ENCODE results near the gene GJB3. TPM values are rescaled to one million over a fixed set of nuclear protein-coding genes. Genes with fewer than 3 reads are reported as not detected.

The GJB3 gene
- total RNA-seq, 3 donors from 2014 or later (not counting 1 experiment from before 2014, with no cell fraction given), result not detected

DNA sequence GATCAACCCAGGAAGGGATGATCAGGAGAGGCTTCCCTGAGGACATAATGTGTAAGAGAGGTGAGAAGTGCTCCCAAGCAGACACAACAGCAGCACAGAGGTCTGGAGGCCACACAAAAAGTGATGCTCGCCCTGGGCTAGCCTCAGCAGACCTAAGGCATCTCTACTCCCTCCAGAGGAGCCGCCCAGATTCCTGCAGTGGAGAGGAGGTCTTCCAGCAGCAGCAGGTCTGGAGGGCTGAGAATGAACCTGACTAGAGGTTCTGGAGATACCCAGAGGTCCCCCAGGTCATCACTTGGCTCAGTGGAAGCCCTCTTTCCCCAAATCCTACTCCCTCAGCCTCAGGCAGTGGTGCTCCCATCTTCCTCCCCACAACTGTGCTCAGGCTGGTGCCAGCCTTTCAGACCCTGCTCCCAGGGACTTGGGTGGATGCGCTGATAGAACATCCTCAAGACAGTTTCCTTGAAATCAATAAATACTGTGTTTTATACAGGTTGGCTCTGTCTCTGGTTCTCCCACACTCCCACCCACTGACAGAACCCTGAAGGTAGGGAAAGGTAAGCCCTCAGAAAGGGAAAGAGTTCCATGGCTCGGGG, 5.0 kb downstream of the GJB3 start:
- Mint-ChIP-seq H3K27me3 (ENCODE audit: low read depth in 2 of 2) (peaks cover 23 to 31% of the 10 kb centered on the region in 2 donors), H3K36me3 (no peaks in the 10 kb centered on the region), H3K9me3 (no peaks in the 10 kb centered on the region), H3K27ac (no peak overlapping the region), H3K4me3 (no peak overlapping the region), H3K4me1 (peaks cover 0 to 7% of the 10 kb centered on the region in 2 donors)
- H3K27me3 ChIP-seq (ENCODE audit: control insufficient read depth, insufficient read depth, low read length), result peaks cover 11% of the 10 kb centered on the region
- H3K4me3 ChIP-seq (ENCODE audit: low read length), result no peak overlapping the region
- TF ChIP-seq, protein P1, sequence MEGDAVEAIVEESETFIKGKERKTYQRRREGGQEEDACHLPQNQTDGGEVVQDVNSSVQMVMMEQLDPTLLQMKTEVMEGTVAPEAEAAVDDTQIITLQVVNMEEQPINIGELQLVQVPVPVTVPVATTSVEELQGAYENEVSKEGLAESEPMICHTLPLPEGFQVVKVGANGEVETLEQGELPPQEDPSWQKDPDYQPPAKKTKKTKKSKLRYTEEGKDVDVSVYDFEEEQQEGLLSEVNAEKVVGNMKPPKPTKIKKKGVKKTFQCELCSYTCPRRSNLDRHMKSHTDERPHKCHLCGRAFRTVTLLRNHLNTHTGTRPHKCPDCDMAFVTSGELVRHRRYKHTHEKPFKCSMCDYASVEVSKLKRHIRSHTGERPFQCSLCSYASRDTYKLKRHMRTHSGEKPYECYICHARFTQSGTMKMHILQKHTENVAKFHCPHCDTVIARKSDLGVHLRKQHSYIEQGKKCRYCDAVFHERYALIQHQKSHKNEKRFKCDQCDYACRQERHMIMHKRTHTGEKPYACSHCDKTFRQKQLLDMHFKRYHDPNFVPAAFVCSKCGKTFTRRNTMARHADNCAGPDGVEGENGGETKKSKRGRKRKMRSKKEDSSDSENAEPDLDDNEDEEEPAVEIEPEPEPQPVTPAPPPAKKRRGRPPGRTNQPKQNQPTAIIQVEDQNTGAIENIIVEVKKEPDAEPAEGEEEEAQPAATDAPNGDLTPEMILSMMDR (IDR thresholded peaks at IDR 0.05), result no peak
- H3K36me3 ChIP-seq (ENCODE audit: control insufficient read depth, insufficient read depth, low read length), result no peaks in the 10 kb centered on the region
- WGBS (ENCODE audit: insufficient coverage), result 75% methylated on average over 4 of the region's 4 CpGs
- peak in 1 of 3 donors; percentile 9 for ATAC-seq
- H3K27ac ChIP-seq (ENCODE audit: low read length), result no peak overlapping the region
- intact Hi-C loops (cut with micrococcal nuclease), result loop anchor here (1.0 to 5.0 kb wide), 3 partner anchors 66 to 986 kb away; no protein-coding TSS in a partner anchor
- DNase-seq, result peak in 1 of 2 donors; percentile 10
- H3K9me3 ChIP-seq (ENCODE audit: control insufficient read depth, insufficient read depth, low read length), result no peaks in the 10 kb centered on the region
- H3K4me1 ChIP-seq (ENCODE audit: control insufficient read depth, insufficient read depth, low read length), result peaks cover 13% of the 10 kb centered on the region

GRCh38 chr1:34786521-34787325, 5.7 kb downstream of the GJB3 start:
- ATAC-seq (peak; percentile 79 to 94 (median 89)), DNase-seq (peak; percentile 45 to 81)
- WGBS (ENCODE audit: insufficient coverage), result 49% methylated on average over 14 of the region's 14 CpGs
- no peak overlapping the region for H3K27ac Mint-ChIP-seq
- Histone ChIP-seq H3K4me3 (ENCODE audit: low read length) (no peak overlapping the region), H3K27ac (ENCODE audit: low read length) (no peak overlapping the region), H3K27me3 (ENCODE audit: control insufficient read depth, insufficient read depth, low read length) (peaks cover 10% of the 10 kb centered on the region), H3K9me3 (ENCODE audit: control insufficient read depth, insufficient read depth, low read length) (no peaks in the 10 kb centered on the region), H3K36me3 (ENCODE audit: control insufficient read depth, insufficient read depth, low read length) (no peaks in the 10 kb centered on the region), H3K4me1 (ENCODE audit: control insufficient read depth, insufficient read depth, low read length) (peaks cover 9% of the 10 kb centered on the region)
- intact Hi-C loops (cut with micrococcal nuclease), result loop anchor here (1.0 to 5.0 kb wide), 3 partner anchors 66 to 986 kb away; no protein-coding TSS in a partner anchor
- no peak overlapping the region for H3K4me3 Mint-ChIP-seq
- TF ChIP-seq, protein P1 (IDR thresholded peaks at IDR 0.05), result peak; percentile 73
- peaks cover 0 to 7% of the 10 kb centered on the region in 2 donors for H3K4me1 Mint-ChIP-seq
- peaks cover 29 to 33% of the 10 kb centered on the region in 2 donors for H3K27me3 Mint-ChIP-seq (ENCODE audit: low read depth in 2 of 2)
- no peaks in the 10 kb centered on the region for H3K36me3 Mint-ChIP-seq
- H3K9me3 Mint-ChIP-seq, result no peaks in the 10 kb centered on the region

DNA sequence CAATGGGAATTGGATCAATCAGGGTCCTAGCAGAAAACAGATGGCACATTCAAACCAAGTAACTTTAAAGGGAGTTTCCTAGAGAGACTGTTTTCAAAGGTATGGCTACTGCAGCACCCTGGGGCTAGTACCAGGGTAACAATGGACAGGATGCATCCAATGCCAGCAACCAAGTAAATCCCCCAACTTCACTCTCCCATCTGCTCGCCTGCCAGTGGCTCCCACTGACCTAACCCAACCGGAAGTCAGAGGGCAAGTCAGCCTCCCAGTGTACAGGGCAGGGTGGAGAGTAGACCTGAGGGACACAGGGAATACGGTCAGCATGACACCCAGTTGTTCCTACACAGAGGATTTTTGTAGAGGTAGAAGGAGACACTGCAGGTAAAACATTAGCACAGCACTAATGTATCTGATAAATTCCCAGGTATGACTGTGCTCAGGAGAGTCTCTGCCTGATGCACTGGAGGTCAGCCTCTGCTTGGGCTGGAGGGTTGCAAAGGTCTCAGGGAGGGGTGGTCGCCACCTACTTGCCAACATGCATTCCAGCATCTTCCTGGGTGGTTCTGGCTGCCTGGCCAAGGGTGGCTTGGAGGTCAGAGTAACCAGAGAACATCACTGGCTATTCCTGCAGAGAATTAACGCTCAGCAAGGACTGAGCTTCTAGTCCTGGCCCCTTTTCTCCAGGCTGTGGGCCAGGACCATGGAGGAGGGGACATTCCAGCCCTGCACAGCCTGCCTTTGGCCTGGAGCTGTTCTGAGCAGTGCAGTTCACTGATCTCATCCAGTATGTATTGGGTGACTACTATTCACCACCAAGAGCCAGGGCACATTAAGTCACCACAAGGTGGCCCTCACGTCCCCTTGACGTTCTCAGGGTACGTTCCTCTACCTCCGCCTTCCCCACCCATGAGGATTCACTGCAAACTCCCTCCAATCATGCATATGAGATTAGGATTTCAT, 6.7 kb downstream of the GJB3 start:
- intact Hi-C loops (cut with micrococcal nuclease), result loop anchor here (5.0 kb wide), 1 partner anchor 985 kb away; no protein-coding TSS in a partner anchor
- Histone ChIP-seq H3K27me3 (ENCODE audit: control insufficient read depth, insufficient read depth, low read length) (peaks cover 3% of the 10 kb centered on the region), H3K27ac (ENCODE audit: low read length) (no peak overlapping the region), H3K4me3 (ENCODE audit: low read length) (no peak overlapping the region), H3K4me1 (ENCODE audit: control insufficient read depth, insufficient read depth, low read length) (peaks cover 9% of the 10 kb centered on the region), H3K9me3 (ENCODE audit: control insufficient read depth, insufficient read depth, low read length) (no peaks in the 10 kb centered on the region), H3K36me3 (ENCODE audit: control insufficient read depth, insufficient read depth, low read length) (no peaks in the 10 kb centered on the region)
- ATAC-seq, result no peak
- DNase-seq, result no peak
- 66% methylated on average over 9 of the region's 9 CpGs for WGBS (ENCODE audit: insufficient coverage)
- TF ChIP-seq, protein P1 (IDR thresholded peaks at IDR 0.05), result no peak
- no peak overlapping the region for H3K4me3 Mint-ChIP-seq
- H3K27ac Mint-ChIP-seq, result no peak overlapping the region
- peaks cover 28 to 29% of the 10 kb centered on the region in 2 donors for H3K27me3 Mint-ChIP-seq (ENCODE audit: low read depth in 2 of 2)
- H3K36me3 Mint-ChIP-seq, result no peaks in the 10 kb centered on the region
- no peaks in the 10 kb centered on the region for H3K9me3 Mint-ChIP-seq
- peaks cover 5 to 13% of the 10 kb centered on the region in 2 donors for H3K4me1 Mint-ChIP-seq
